ENCODE measurements around the gene PIP5K1B.

DNA sequence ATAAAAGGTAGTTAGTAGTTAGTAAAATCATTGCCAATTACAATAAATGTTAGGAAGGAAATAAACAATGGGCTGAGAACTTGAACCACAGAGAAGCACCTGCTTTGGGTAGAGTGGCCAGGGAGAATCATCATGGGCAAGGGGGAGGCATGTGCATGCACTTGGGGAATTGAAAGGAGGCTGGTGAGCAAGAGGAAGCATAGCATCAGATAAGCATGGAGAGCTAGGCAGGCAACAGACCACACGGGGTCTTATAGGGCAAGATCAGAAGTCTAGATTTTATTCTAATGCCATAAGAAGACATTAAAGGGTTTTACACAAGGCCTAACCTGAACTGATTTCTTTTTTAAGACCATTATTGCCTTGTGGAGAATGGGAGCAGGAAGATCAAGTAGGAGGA lies 93.4 kb downstream of the PIP5K1B start:
- TF ChIP-seq, protein P1, sequence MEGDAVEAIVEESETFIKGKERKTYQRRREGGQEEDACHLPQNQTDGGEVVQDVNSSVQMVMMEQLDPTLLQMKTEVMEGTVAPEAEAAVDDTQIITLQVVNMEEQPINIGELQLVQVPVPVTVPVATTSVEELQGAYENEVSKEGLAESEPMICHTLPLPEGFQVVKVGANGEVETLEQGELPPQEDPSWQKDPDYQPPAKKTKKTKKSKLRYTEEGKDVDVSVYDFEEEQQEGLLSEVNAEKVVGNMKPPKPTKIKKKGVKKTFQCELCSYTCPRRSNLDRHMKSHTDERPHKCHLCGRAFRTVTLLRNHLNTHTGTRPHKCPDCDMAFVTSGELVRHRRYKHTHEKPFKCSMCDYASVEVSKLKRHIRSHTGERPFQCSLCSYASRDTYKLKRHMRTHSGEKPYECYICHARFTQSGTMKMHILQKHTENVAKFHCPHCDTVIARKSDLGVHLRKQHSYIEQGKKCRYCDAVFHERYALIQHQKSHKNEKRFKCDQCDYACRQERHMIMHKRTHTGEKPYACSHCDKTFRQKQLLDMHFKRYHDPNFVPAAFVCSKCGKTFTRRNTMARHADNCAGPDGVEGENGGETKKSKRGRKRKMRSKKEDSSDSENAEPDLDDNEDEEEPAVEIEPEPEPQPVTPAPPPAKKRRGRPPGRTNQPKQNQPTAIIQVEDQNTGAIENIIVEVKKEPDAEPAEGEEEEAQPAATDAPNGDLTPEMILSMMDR (conservative IDR thresholded peaks at IDR 0.05; ENCODE audit: low read depth, low read length): no peak
- no peak for TF ChIP-seq EZH2 (IDR thresholded peaks at IDR 0.05; ENCODE audit: borderline replicate concordance, low read depth, low read length, poor library complexity, severe bottlenecking)
